Bronchial epithelial cell (primary cell): ENCODE measurements around the gene TRIM10. TPM values are rescaled to one million over a fixed set of nuclear protein-coding genes. Genes with fewer than 3 reads are reported as not detected.

ENCODE experiments used
- DNase-seq: peaks from one replicate; pipeline ENCODE4 v3.0.0-alpha.2; 2010; ENCODE audit warnings: low read depth
- FAIRE-seq: peaks from 2 replicates; lab custom pipeline; 2011; peaks lifted over from hg19 to GRCh38; lab: Jason Lieb, UNC
- H3K27me3 ChIP-seq: 2 replicates; pipeline ENCODE4 v1.5.1; 2011; ENCODE audit warnings: low read length; ENCODE audit not compliant: control insufficient read depth, insufficient read depth
- H3K36me3 ChIP-seq: 2 replicates; pipeline ENCODE4 v1.5.1; 2011; ENCODE audit warnings: low read length; ENCODE audit not compliant: control insufficient read depth, insufficient read depth
- H3K4me3 ChIP-seq: 2 replicates; pipeline ENCODE4 v1.5.1; 2011; ENCODE audit warnings: mild to moderate bottlenecking, low read depth, low read length, control low read depth
- CTCF ChIP-seq: IDR thresholded peaks from 2 replicates; pipeline ENCODE4 v1.5.1; 2011; ENCODE audit warnings: mild to moderate bottlenecking, moderate library complexity, low read length, control low read depth, inconsistent platforms; ENCODE audit not compliant: insufficient read depth, severe bottlenecking
- total RNA-seq: library from RNA; depleted of rRNA; stranded (reverse); fragments of >200 nt; gene quantifications from 2 replicates; pipeline ENCODE4 v1.2.1, GENCODE V29; 2014

TRIM10 gene
- total RNA-seq, 1 donor from 2014 or later: not detected

GRCh38 chr6:30163090-30163917, 2.3 kb upstream of the TRIM10 start, which contains the start of gene TRIM15:
Gene TRIM15 (plus strand): TSS chr6:30163546. CDS start chr6:30163685, 139 bp downstream.
- Histone ChIP-seq H3K27me3 (peaks cover 4% of the 10 kb centered on the region), H3K4me3 (no peak within 1 kb of the TSS), H3K36me3 (no peaks in the 10 kb centered on the region)
- DNase-seq (peak; percentile 41), FAIRE-seq (no peak)
- TF ChIP-seq CTCF: no peak

- TF ChIP-seq CTCF: no peak
- DNase-seq (no peak), FAIRE-seq (no peak)
- H3K27me3 ChIP-seq: no peaks in the 10 kb centered on the region
- H3K36me3 ChIP-seq: no peaks in the 10 kb centered on the region
- no peak overlapping the region for H3K4me3 ChIP-seq
Measured at GRCh38 chr6:30162265-30163089, 1.5 kb upstream of the TRIM10 start.

GRCh38 chr6:30160008-30160784, 815 bp downstream of the TRIM10 start:
- H3K4me3 ChIP-seq: no peak overlapping the region
- TF ChIP-seq CTCF: no peak
- H3K36me3 ChIP-seq: no peaks in the 10 kb centered on the region
- no peak for FAIRE-seq
- H3K27me3 ChIP-seq: no peaks in the 10 kb centered on the region
- no peak for DNase-seq

- Histone ChIP-seq H3K27me3 (no peaks in the 10 kb centered on the region), H3K4me3 (no peak overlapping the region), H3K36me3 (no peaks in the 10 kb centered on the region)
- no peak for FAIRE-seq
- no peak for DNase-seq
- TF ChIP-seq CTCF: no peak
Measured at GRCh38 chr6:30158475-30159040, 2.5 kb downstream of the TRIM10 start.

- Histone ChIP-seq H3K27me3 (no peaks in the 10 kb centered on the region), H3K4me3 (no peak overlapping the region), H3K36me3 (no peaks in the 10 kb centered on the region)
- no peak for DNase-seq
- FAIRE-seq: no peak
- TF ChIP-seq CTCF: no peak
Measured at GRCh38 chr6:30157999-30158398, 3.0 kb downstream of the TRIM10 start.
